NT2/D1 (cell line): ENCODE measurements around the gene TAOK1.

Experiments
- SUZ12 ChIP-seq: IDR thresholded peaks from 2 replicates; pipeline ENCODE4 v1.6.1; 2011; ENCODE audit not compliant: insufficient read length, insufficient read depth; ENCODE audit errors: extremely low read depth
- ZNF274 ChIP-seq: IDR thresholded peaks from 2 replicates; pipeline ENCODE4 v1.6.1; 2011; ENCODE audit warnings: mild to moderate bottlenecking, low read depth, low read length

DNA sequence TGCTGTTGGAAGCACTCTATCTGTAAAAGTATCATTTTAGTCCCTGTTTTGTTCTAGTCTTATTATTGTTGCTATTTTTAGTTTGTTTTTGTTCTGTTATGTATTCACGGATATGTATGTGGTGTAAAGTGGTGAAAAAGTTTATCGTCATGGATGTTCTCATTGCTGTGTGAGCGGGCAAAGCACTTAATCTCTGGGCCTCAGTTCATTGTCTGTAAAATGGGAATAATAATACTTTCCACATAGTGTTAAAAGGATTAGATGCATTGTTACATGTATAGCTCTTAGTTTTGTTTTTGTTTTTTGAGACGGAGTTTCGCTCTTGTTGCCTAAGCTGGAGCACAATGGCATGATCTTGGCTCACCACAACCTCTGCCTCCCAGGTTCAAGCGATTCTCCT is 19.8 kb downstream of the TAOK1 start:
- TF ChIP-seq ZNF274 (no peak), SUZ12 (no peak)
